ENCODE measurements around the gene POU3F2.

Gene POU3F2

DNA sequence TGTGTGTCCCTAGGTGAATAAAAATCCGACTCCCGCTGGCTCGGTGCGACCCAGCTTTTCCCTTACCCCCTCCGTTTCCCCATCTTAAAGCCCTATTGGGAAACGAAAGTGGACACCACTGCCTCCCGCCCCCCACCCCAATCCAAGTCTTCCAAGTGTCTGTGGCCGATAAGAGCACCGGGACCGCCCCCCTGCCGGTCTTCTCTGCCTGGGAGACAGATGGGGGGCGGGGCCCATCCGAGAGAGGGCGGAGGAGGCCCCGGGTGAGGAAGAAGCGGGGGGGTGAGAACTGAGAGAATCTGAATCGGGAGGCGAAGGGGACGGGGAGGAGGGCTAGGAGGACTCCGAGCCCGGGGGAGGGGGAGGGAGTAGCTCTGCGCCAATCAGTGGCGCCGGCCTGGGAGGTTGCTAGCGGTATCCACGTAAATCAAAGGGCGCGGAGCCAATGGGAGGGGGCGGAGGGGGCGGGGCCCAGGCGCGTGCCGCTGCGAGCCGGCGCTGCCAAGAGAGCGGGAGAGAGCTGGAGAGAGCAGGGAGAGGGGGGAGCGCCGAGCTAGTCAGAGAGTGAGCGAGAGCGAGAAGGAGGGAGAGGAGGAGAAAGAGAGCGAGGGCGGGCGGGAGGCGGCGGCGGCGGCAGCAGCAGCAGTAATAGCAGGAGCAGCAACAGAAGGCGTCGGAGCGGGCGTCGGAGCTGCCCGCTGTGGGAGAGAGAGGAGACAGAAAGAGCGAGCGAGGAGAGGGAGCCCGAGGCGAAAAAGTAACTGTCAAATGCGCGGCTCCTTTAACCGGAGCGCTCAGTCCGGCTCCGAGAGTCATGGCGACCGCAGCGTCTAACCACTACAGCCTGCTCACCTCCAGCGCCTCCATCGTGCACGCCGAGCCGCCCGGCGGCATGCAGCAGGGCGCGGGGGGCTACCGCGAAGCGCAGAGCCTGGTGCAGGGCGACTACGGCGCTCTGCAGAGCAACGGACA is at the start of gene POU3F2:
POU3F2 (plus strand) TSS at position 515 of the 972 bp plus-strand sequence; CDS start at position 815, 300 bp downstream.
- DNase-seq = peak; percentile 80

- DNase-seq = no peak
These were observed 46.9 kb upstream of the POU3F2 start for GRCh38 chr6:98787435-98787834.

- no peak for DNase-seq
These were observed 46.4 kb upstream of the POU3F2 start for GRCh38 chr6:98787961-98788360.

DNA sequence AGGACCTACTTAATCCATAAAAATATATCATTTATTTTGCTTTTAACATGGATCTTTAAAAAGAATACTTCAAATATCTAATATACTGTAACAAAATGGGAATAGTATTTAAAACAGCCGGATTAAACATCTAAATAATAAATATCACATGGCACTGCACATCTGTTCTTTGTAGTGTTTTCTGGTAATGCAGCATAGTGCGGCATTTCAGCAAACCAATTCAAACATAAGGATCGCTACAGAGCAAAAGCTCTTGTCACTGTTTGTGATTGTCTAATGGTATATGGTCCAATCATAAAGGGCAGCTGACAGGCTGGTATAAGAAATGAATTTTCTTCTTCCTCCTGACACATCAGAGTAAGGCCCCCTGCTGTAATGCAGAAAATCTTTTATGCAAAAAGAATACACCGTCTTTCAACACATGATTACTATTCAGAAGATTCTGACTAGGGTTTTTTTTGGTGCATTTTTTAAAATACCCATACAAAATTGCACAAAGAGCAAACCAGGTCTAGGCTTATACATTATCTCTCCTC is 40.0 kb upstream of the POU3F2 start:
- DNase-seq = no peak

DNA sequence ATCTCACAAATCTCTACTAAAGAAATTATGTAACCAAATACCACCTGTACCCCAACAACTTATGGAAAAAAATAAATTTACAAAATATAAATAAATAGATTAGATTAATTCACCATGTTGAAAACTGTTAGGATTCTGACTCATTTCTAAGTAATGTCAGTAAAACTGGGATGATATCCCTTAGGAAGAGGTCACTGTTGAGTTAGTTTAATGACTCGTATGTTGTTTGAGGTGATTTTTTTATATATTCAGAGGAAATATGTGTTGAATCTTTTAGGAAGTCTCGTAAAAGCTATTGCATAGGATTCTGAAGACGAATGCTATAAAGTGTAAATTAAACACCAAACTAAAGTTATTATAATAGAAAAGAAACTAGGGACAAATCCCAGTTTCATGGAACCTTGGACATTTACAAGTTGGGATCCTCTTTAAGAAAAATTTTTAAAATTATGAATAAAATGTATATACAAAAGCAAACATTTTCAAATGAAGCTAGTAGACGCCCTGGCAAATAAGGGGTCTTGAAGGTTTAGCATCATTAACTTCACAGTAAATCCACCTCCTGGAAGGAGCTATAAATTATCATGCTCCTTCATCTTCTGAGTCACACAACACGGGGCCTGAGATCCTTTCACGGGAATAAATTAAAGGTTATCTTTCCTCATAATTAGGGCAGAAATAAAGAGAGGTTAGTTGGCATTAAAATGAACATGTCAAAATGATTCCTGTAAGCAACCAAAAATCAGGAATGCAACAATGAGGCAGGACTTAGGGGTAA is 37.0 kb upstream of the POU3F2 start:
- DNase-seq = no peak

GRCh38 chr6:98800866-98801265 is 33.5 kb upstream of the POU3F2 start:
- DNase-seq = no peak

DNA sequence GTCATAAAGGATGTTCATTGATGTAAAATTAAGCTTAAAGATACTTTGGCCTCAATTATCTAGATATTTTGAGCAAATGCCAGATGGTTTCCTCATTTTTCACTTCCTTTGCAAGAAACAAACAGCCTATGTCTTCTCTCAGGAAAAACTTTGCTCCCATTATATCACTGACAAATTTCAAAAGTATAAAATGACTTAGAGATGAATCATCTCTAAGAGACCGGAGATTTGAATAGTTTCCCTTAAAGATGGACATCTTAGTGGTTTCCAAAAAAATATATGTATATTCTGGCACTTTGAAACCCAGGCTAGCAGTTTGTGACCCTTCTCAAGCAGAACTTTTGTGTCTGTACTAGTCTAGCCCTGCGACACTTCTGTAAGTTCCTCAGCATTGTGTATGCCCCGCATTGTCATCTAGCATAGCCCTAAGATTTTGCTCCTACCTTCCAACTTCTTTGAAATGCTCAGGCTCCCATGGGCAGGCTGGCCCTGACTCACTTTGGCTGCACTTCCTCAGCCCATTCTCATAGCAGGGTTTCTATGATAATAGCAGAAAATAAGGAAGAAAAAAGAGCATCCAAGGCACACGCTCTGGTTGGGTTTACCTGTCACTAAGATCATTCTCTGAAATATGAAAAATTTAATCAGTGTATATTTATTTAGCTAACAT is 25.7 kb upstream of the POU3F2 start:
- no peak for DNase-seq

GRCh38 chr6:98812220-98812619 is 22.2 kb upstream of the POU3F2 start:
- no peak for DNase-seq

DNA sequence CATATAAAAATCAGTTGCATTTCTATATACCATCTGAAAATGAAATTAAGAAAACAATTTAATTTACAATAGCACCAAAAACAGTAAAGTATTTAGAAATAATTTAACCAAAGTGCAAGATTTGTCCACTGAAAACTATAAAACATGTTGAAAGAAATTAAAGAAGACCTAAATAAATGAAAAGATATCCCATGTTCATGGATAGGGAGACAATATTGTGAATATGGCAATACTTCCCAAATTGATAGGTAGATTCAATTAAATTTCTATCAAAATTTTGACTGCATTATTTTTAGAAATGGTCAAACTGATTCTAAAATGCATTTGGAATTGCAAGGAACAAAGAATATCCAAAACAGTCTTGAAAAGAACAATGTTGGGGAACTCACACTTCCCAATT is 17.6 kb upstream of the POU3F2 start:
- no peak for DNase-seq

DNA sequence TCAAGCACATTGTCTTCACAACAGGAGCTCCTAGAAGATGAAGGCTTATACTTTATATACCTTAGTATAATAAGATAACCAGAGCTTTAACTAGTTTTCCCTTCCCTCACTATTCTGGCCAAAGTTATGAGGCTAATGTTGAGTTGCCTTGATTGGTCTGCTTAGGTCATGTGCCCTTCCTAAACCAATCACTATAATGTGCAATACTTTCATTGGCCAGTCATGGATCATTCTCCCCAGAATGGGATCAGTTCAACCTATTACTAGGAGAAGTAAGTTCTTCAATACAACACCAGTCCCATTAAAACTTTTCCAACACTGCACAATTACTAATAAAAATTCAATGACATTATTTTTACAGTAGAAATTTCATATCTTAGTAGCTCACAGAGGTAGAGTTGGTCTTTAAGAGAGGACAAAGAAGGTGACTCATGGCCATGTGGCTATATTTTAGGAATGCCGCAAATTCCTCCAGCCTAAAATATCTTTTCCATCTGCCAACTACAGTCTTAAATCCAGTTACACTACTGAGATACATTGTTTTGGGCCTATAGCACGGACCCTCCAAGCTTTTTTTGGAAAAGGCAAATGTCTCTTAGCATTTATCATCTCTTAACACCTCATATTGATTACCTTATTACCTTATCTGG is 12.5 kb upstream of the POU3F2 start:
- no peak for DNase-seq

- DNase-seq = no peak
These were observed 10.8 kb upstream of the POU3F2 start for GRCh38 chr6:98823428-98824161.

DNA sequence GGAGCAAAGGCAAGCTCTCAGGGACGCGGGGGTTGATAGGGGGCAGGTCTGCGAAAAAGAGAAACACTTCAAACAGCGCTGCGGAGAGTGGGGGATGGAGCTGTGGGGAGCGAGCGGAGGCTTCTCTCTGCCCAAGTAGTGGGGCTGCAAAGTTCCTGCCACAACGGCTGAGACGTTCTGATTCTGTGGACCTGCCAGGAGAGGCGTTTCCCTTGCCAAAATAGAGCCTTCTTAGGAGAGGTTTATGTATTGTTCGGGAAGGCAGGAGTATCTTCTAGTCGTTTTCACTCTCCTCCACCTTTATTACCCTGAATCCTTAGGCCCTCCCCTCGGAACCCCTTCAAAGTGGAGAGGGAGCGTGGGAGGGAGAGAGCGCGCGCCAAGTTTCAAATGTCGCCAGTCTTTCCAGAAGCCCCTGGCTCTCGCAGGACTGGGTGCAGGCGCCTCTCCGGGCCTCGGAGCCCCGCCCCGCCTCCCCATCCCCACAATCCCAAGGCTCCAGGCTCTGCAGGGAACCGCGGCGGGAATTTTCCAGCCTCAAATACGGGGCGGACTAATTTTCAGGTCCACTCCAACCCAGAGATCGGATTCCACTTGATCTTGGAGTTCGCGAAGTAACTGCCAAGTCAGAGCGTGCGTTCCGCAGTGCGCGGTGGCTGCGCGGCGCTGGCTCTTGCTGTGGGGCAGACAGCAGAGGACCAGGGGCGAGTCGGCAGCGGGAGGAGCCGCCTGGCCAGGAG is 10.0 kb upstream of the POU3F2 start:
- DNase-seq = no peak

GRCh38 chr6:98824902-98825599 is 9.3 kb upstream of the POU3F2 start:
- no peak for DNase-seq

DNA sequence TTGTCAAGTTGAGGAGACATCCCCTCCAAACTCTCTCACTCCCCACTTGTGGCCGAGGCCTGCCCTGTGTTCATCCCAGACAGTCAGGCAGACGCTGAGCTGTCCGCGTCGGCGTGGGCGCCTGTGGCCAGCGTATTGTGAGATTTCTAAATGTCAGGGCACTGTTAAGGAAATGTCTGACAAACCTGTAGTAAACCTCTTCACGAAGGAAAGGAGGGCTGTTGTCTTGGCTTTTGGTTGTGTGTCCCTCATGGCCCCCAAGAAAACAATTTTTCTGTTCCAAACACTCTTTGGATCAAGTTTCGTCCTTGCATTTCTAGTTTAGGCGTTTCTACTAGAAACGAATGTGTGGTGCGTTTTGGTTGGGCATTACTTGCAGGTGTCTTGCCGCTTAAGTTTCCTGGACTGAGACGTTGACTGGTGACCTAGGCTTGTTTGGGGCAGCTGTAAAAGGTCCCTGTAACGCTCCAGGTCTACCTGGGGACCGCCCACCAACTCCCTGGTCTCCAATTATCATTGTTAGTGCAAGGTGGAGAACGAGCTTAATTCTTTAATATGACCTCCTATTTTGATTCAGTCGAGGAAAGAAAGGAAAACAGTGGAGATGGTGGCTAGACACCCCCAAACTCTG is 8.7 kb upstream of the POU3F2 start:
- no peak for DNase-seq

GRCh38 chr6:98827295-98828159 is 6.8 kb upstream of the POU3F2 start:
- no peak for DNase-seq

DNA sequence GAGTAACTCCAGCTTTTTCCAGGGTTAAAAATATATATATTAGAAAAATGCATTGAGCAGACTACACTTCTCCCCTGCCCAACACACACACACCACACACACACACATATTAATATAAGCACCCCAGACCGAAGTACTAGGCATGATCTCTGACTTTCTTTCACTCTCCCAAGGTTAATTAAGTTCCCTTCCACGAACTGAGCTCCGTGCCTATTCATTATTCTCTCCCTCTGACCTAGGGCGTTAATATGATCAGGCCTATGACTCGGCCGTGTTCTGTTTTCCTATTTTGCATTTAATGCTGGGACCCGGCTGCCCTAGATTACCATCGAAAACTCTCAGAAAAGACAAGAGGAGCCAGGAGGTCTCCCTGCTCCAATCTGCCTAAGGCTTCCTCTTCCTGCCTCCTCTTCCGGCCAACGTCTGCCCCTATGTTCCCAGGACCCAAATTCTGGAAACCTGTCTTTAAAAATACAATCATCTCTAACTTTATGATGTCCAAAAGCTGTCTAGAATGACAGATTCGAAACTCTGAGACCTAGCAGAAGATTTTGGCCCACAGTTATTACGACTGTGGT is 6.1 kb upstream of the POU3F2 start:
- DNase-seq = no peak

DNA sequence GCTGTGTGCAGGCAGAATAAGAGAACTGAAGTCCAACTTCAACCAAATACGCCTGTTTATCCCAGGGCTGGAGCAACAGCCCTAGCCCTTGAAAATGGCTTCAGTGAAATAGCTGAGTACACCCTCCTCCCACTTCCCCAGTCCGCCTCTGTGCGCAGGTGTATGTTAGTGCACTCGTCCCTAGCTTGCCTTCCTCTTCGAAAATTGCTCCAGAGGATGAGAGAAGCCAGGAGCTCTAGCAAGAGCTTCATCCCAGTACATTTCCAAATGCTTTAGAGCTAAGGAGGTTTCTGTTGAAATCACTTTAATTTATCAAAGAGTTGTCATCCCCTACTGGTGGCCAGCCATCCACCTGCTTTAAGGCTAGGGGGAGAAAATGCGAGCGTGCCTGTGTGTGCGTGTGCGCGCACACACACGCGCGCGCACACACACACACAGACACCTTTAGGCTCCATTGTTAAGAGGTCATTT is 5.4 kb upstream of the POU3F2 start:
- no peak for DNase-seq

DNA sequence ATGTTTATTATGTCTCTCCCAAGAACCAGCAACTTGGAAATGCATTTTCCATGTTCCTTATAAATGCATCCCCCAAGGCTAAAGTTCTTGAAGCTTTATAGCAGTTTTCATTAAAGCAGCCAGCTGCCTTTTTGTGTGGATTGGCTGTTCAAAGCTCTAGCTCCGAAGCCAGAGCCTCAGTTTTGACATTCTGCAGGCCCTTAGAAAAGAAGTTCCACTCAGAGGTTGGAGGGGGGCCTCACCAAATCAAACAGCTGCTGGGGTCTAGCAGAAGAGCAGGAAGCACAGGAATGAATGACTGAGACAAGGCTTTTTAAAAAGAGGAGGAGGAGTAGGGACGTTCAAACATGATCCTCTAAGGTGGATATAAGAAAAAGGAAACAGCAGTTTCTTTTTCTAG is 4.2 kb upstream of the POU3F2 start:
- no peak for DNase-seq
